WTC11 (cell line): ENCODE measurements around the gene PBOV1. TPM values are rescaled to one million over a fixed set of nuclear protein-coding genes. Genes with fewer than 3 reads are reported as not detected.

ENCODE experiments used
- ATAC-seq: fragments of 200-7000 bp; cut with Tn5 transposase; 2 replicates; pipeline ENCODE4 v1.10.0; 2021; ENCODE audit warnings: mild to moderate bottlenecking, moderate library complexity
- CTCF ChIA-PET: fragments of 300-600 bp; sonication (Branson Sonifier 250); formaldehyde crosslinking; loops from one replicate; lab custom pipeline; 2021; ENCODE audit warnings: antibody characterized with exemption; lab: Charles Lee
- POLR2A ChIA-PET: fragments of 350-600 bp; sonication (Branson Sonifier 250); formaldehyde crosslinking; loops from one replicate; lab custom pipeline; 2021; ENCODE audit warnings: antibody characterized with exemption; lab: Charles Lee
- DNase-seq: peaks from one replicate; pipeline ENCODE4 v3.0.0; 2021; ENCODE audit warnings: low spot score
- H3K27ac Mint-ChIP-seq: 2 replicates; pipeline ENCODE4 v1.8.0; 2021; ENCODE audit warnings: mixed read lengths
- H3K27me3 Mint-ChIP-seq: 2 replicates; pipeline ENCODE4 v1.8.0; 2021; ENCODE audit warnings: low read depth, mild to moderate bottlenecking, moderate library complexity, mixed read lengths
- H3K36me3 Mint-ChIP-seq: 2 replicates; pipeline ENCODE4 v1.8.0; 2021; ENCODE audit warnings: mixed read lengths
- H3K4me1 Mint-ChIP-seq: 2 replicates; pipeline ENCODE4 v1.8.0; 2022; ENCODE audit warnings: mixed read lengths
- H3K4me3 Mint-ChIP-seq: 2 replicates; pipeline ENCODE4 v1.8.0; 2021; ENCODE audit warnings: mild to moderate bottlenecking, moderate library complexity, mixed read lengths
- H3K9me3 Mint-ChIP-seq: 2 replicates; pipeline ENCODE4 v1.8.0; 2021; ENCODE audit warnings: mixed read lengths
- ATF6 ChIP-seq: sonication (generic); formaldehyde crosslinking; IDR thresholded peaks from 2 replicates; pipeline ENCODE4 v1.8.1; 2023; ENCODE audit warnings: mild to moderate bottlenecking, missing genetic modification reagents
- E2F5 ChIP-seq: sonication (generic); formaldehyde crosslinking; IDR thresholded peaks from 2 replicates; pipeline ENCODE4 v1.8.1; 2022; ENCODE audit warnings: mild to moderate bottlenecking, moderate library complexity, missing genetic modification reagents
- ELF4 ChIP-seq: sonication (generic); formaldehyde crosslinking; IDR thresholded peaks from 2 replicates; pipeline ENCODE4 v1.8.1; 2022; ENCODE audit warnings: low read depth, mild to moderate bottlenecking, moderate library complexity, missing genetic modification reagents
- ERG ChIP-seq: fragments of 250-450 bp; sonication (Bioruptor Pico); IDR thresholded peaks from 2 replicates; pipeline ENCODE4 v1.8.0; 2021; ENCODE audit warnings: mild to moderate bottlenecking
- FOXK1 ChIP-seq: sonication (generic); formaldehyde crosslinking; IDR thresholded peaks from 2 replicates; pipeline ENCODE4 v1.8.0; 2022; ENCODE audit warnings: mild to moderate bottlenecking, moderate library complexity, missing genetic modification reagents
- KAT7 ChIP-seq: sonication (generic); formaldehyde crosslinking; IDR thresholded peaks from 2 replicates; pipeline ENCODE4 v1.8.1; 2023; ENCODE audit warnings: missing genetic modification reagents, mild to moderate bottlenecking, borderline replicate concordance
- MXD4 ChIP-seq: fragments of 250-450 bp; sonication (Bioruptor Pico); IDR thresholded peaks from 2 replicates; pipeline ENCODE4 v1.8.0; 2021; ENCODE audit warnings: mild to moderate bottlenecking, moderate library complexity, borderline replicate concordance
- NFATC4 ChIP-seq: fragments of 250-450 bp; sonication (Bioruptor Pico); IDR thresholded peaks from 2 replicates; pipeline ENCODE4 v1.9.0; 2021; ENCODE audit warnings: mild to moderate bottlenecking
- SOX15 ChIP-seq: fragments of 250-450 bp; sonication (Bioruptor Pico); IDR thresholded peaks from 2 replicates; pipeline ENCODE4 v1.9.0; 2021; ENCODE audit warnings: mild to moderate bottlenecking
- STAT6 ChIP-seq: sonication (generic); formaldehyde crosslinking; conservative IDR thresholded peaks from 2 replicates; pipeline ENCODE4 v1.8.1; 2023; ENCODE audit warnings: mild to moderate bottlenecking, low read depth, missing genetic modification reagents, moderate library complexity
- TP53 ChIP-seq: sonication (generic); formaldehyde crosslinking; IDR thresholded peaks from 2 replicates; pipeline ENCODE4 v1.8.1; 2023; ENCODE audit warnings: mild to moderate bottlenecking, missing genetic modification reagents
- USF1 ChIP-seq: sonication (generic); formaldehyde crosslinking; IDR thresholded peaks from 2 replicates; pipeline ENCODE4 v1.8.0; 2022; ENCODE audit warnings: mild to moderate bottlenecking, missing genetic modification reagents
- ZMAT4 ChIP-seq: fragments of 250-450 bp; sonication (Bioruptor Pico); IDR thresholded peaks from 2 replicates; pipeline ENCODE4 v1.9.0; 2021; ENCODE audit warnings: mild to moderate bottlenecking
- ZNF219 ChIP-seq: sonication (generic); formaldehyde crosslinking; IDR thresholded peaks from 2 replicates; pipeline ENCODE4 v1.8.0; 2023; ENCODE audit warnings: missing genetic modification reagents, mild to moderate bottlenecking, borderline replicate concordance
- ZNF423 ChIP-seq: fragments of 250-450 bp; sonication (Bioruptor Pico); IDR thresholded peaks from 2 replicates; pipeline ENCODE4 v2.1.2; 2022; ENCODE audit warnings: mild to moderate bottlenecking, moderate library complexity
- total RNA-seq: library from RNA; stranded (reverse); gene quantifications from 3 replicates; pipeline ENCODE4 v1.2.3, GENCODE V29; 2021

The PBOV1 gene
- total RNA-seq, 1 experiment from 2014 or later, result not detected

GRCh38 chr6:138230759-138231380, 12.6 kb upstream of the PBOV1 start (continued):
- TF ChIP-seq ELF4 (CRISPR knock-in tag) (no peak), ERG (CRISPR knock-in tag) (no peak), E2F5 (CRISPR knock-in tag) (no peak), ATF6 (CRISPR knock-in tag) (no peak), TP53 (CRISPR knock-in tag) (no peak), ZMAT4 (CRISPR knock-in tag) (no peak), USF1 (CRISPR knock-in tag) (no peak), NFATC4 (CRISPR knock-in tag) (no peak), SOX15 (CRISPR knock-in tag) (no peak)

GRCh38 chr6:138230221-138230620, 11.9 kb upstream of the PBOV1 start:
- Mint-ChIP-seq H3K4me3 (no peak overlapping the region), H3K4me1 (peaks cover 36% of the 10 kb centered on the region), H3K27me3 (no peaks in the 10 kb centered on the region), H3K27ac (no peak overlapping the region), H3K36me3 (no peaks in the 10 kb centered on the region), H3K9me3 (no peaks in the 10 kb centered on the region)
- ATAC-seq, result no peak
- TF ChIP-seq ZNF423 (no peak), MXD4 (CRISPR knock-in tag) (no peak), USF1 (CRISPR knock-in tag) (no peak), ZNF219 (no peak), KAT7 (CRISPR knock-in tag) (no peak), STAT6 (CRISPR knock-in tag) (no peak), FOXK1 (CRISPR knock-in tag) (no peak)
- ChIA-PET POLR2A (no interaction called here), CTCF (no interaction called here)
- no peak for DNase-seq
